GM19023 (cell line): ENCODE results near the gene CYP20A1.
A peak's percentile ranks its signal among the peaks of the same experiment; 100 is the strongest.
"Not testable (repeated sequence)": the region's sequence is repeated elsewhere in the genome, so short reads cannot be mapped to it uniquely, and the experiment has no call there.

Experiments
- ATAC-seq: cut with Tn5 transposase; IDR thresholded peaks from one replicate; pipeline ENCODE4 v1.9.1; 2021; ENCODE audit warnings: mild to moderate bottlenecking, moderate library complexity; ENCODE audit not compliant: unreplicated experiment

The CYP20A1 gene

DNA sequence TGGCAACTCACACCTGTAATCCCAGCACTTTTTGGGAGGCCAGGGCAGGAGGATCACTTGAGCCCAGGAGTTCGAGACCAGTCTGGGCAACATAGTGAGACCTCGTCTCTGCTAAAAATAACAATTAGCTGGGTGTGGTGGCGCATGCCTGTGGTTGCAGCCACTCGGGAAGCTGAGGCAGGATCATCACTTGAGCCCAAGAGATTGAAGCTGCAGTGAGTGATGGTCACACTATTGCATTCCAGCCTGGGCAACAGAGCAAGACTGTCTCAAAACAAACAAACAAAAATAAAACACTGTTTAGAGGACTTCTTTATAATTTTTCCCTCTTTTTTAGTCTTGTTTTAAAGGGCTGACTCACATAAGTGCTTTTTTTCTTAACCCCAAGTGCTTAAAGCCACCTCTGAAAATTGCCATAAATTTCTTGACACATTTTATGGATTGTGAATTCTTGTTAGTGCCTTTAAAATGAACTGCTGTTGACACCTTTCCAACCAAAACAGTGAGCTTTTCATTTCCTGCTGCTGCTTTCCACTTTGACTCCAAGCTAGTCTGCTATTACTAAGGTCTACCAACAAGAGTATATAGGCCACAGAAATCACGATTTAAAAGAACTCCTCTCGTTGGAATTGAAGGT, 41.7 kb downstream of the CYP20A1 start:
- no peak for ATAC-seq

DNA sequence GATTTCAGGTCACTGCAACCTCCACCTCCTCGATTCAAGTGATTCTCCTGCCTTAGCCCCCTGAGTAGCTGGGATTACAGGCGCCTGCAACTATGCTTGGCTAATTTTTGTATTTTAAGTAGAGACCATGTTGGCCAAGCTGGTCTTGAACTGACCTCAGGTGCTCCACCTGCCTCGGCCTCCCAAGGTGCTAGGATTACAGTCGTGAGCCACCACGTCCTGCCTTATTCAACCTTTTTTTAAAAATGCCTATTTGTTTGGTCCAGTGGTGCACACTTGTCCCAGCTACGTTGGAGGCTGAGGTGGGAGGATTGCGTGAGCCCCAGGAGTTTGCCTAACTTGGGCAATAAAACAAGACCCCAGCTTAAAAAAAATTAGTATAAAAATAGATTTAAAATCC, 43.3 kb downstream of the CYP20A1 start:
- no peak for ATAC-seq

DNA sequence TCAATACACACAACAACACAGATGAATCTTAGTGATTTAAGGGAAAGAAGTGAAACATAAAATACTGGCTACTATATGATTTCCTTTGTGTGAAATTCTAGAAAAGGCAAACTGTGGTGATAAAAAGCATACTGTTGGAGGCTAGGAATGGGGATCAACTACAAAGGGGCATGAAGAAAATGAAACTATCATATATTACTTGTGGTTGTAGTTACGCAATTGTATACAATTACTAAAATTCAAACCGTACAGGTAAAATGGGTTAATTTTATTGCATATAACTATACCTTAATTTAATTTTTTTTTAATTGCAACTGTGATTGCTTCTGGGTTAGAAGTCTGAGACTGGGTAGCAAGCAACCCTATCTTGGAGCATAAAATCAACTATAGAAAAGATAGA, 47.7 kb downstream of the CYP20A1 start:
- ATAC-seq = no peak

DNA sequence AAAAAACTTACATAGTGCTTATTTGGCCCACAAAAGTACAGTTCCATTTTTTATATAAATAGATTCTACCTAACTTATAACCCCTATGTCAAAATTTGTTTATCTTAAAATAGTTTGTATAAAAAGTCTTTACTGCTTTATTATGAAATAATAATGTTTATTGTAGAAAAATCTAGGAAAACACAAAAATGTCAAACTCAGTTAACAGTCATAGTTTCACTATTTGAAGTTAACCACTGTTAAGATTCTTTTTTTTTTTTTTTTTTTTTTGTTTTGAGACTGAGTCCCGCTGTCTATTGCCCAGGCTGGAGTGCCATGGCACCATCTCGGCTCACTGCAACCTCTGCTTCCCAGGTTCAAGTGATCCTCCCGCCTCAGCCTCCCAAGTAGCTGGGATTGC, 62.8 kb downstream of the CYP20A1 start:
- ATAC-seq = no peak

DNA sequence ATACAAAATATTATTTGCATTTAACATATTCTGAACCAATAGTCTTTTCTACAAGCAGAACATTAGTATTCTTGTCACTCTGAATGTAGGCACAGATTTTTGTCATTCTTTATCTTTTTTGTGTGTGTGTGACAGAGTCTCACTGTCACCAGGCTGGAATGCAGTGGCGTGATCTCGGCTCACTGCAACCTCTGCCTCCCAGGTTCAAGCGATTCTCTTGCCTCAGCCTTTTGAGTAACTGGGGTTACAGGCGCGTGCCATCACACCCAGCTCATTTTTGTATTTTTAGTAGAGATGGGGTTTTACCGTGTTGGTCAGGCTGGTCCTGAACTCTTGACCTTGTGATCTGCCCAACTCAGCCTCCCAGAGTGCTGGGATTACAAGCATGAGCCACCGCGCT, 63.8 kb downstream of the CYP20A1 start:
- ATAC-seq = not testable (repeated sequence)

DNA sequence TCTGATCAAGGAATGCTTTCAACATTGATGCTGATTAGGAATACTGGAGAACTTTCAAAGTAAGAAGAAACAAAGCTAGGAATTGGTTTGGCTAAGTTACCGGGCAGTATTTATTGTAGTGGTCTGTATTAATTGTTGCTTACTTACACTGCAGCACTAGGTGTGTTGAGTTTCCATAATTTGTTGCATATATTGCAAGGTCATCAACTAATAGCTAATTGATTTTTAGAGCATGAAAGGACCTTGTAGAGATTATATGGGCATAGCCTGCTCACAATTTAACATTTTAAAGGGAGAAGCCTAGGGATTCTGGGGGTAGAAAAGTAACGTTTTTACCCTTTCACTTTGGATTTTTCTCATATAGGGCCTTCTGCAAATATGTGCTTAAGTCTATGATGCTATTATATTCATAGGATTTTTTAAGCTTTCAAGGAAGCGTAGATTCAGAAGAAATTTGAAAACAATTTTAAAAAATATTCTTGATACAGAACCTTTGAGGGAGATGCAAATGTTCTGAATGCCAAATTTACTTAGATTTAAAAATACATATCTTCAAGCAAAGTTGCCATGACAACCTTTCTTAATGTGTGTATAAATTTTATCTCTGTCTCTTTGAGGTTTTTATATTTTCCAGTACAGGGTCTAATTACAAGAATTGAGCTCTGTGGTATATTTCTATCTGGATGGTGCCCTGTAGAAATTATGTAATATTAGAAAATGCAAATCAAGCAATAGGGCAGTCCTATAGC, 72.0 kb downstream of the CYP20A1 start:
- ATAC-seq = no peak

DNA sequence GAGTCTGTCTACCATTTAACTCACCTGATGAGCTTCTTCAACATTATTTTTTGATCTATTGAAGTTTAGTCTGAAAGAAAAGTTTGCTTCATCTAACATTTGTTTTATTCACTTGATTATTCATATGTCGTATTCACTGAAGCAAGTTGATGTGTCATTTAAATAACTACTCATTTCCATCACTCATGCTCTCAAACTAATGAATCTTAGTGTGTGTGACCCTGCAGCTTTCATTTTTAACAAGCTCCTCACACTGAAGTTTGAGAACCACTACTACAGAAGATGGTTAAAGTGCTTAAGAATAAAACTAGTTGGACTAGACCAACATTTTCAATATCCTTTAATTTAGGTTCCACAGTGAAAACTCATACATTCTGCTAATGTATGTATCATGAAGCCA, 87.5 kb downstream of the CYP20A1 start:
- no peak for ATAC-seq

DNA sequence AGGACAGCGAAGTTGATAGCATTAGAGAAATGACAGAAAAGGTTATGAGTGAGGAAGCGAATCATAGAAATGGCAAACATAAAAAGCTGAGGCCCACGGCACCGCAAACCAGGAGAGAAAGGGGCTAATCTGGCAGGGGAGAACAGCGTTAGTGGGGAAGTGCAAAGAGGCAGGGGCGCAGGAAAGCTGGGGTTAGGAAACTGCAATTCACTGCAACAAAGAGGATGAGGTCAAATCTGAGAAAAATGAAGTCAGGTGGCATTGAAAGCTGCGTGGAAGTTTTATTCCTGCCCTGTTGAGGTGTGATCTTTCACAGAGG, 88.7 kb downstream of the CYP20A1 start:
- ATAC-seq = no peak

DNA sequence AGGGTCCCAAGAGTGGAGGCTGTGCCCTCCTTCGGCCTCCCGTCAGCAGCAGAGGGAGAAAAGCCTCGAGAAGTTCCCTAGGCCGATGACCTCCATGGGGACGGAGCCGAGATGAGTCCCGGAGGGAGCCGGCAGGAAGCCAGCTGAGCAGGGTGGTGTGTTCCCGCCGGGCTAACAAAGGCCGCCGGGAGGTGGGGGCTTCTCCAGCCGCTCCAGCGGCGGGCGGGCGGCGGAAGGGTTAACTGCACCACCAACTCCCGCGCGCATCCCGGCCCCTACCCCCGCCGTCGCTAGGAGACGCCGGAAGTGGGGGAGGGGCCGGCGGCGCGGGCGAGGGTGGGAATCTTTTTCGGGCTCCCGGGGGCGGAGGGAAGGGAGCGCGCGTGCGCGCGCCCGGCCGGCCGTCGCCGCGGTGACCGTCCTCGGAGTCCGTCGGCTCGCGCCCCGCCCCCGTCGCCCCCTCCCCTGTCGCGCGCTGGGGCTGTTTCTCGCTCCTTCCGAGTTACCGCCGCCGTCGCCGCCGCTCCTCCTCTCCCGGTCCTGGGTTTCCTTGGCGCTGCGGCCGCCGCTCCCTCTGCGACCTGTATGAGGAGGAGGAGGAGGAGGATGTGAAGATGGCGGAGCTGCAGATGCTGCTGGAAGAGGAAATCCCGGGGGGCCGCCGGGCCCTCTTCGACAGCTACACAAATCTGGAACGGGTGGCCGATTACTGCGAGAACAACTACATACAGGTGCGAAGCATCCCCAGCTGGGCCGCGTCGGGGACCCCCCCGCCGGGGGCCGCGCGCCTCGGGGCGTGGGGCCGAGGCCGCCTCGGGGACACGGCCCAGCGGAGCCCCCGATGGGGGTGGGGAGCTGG, 89.3 kb downstream of the CYP20A1 start, which contains the start of gene ABI2:
Gene ABI2 (plus strand): TSS at position 494 of the 859 bp plus-strand sequence. CDS start 121 bp downstream, at position 615.
- ATAC-seq = peak; percentile 63

DNA sequence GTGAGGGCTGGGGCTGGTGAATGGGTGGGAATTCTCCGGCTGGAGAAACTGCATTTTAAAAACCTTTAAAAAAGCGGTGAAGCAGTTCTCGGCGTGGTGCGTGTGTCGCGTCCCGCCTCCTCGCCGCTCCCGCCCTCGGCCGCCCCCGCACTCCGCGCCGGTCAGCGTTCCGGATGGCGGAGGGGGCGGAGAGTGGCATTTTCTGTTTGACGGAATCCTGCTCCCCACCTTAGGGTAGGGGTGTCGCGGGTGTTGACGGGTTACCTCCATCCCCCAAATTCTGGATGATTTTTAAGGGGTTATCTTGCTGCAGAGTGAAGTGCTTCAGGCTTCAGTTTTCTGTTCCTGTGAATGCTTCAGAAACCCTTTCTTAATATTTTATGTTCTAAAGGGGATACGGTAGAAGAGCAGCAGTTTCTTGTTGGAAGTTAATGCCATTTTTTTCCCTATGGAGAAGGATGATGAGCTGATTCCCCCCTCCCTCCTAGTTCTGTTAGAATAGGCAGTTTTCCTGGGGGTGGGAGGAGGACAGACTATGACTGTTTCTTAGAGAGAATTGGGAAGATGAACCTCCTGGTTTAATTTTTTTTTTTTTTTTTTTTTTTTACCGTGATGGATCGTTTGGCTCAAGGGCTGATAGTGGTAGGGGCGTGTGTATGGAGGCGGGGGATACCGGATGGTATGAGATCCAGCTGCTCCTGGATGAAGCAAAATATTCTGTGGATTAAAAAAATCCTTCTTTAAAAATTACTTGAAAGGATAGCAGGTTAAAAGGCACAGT, 90.1 kb downstream of the CYP20A1 start:
- peak; percentile 59 for ATAC-seq

DNA sequence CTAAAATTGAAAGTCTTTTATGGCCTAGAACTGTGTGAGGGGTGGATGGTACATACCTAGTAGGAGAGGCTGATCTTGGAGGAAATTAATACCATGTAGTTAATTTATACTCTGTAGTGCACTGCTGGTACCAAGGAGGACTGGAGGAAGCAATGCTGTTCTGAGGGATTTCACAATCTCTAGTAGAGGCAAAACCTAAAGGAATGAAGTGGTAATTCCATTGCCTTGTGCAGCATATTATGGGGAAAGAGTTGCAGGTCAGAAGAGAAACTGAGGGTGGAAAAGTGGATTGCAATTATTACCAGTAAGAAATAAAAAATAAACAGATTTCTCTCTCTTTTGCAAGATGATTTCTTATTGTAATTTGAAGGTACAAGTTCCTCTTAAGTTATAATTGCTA, 91.6 kb downstream of the CYP20A1 start:
- no peak for ATAC-seq

DNA sequence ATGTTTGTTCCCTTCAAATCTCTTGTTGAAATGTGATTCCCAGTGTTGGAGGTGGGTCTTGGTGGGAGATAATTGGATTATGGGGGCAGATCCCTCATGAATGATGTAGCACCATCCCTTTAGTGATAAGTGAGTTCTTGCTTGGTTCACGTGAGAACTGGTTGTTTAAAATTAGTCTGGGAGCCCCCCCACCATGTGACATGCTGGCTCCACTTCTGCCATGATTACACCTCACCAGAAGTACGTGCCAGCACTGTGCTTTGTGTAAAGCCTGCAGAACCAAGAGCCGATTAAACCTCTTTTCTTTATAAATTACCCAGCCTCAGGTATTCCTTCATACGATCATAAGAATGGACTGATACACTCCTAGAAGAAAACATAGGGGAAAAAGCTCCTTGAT, 99.5 kb downstream of the CYP20A1 start:
- no peak for ATAC-seq

DNA sequence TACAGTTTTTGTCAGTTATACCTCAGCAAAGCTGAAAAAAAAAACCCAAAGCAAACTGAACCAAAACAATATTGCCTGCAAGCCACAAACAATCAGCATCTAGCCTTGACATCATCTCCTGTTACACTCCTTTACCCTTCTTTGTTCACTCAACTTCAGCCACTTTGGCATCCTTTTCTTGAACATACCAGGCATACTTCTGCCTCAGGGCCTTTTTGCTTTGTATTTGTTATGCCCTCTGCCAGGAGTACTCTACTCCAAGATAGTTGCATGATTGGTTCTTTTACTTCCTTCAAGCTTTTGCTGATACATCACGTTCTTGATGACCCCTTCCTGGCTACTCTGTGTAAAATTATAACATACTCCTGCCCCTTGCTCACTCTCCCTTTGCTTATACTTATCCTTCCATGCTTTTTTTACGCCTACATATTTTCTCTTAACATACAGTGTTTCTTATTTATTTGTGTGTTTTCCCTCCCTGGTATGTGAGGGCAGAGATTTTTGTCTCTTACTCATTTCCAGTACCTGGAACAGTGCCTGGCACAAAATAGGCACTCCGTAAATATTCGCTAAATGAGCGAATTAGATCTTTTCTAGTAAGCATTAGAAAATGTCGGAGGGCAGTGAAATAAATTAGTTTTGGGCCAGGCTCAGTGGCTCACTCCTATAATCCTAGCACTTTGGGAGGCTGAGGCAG, 102.1 kb downstream of the CYP20A1 start:
- ATAC-seq = no peak

DNA sequence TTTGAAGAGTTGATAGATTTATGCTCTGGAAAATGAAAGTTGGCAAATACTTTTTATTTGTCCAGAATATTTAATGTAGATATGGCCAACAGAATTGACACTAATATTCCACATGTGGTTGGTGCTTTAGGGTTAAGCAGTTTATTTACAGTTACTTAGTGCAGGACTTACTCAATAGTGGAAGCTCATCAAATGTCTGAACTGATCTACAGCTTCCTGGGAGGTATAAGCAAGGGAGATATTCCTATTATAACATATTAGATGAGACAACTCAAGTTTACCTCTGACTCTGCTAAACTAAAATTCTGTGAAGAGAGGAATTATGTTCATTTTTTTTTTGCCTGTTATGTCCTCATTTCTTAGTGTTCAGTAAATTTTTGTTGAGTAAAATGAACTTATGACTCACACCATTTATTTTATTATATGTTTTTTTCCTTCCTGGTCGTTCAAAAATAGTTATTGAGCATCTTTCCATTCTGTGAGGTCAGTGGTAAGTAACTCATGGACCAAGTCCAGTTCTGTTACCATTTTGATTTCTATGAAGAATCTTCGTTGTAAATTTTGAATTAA, 103.0 kb downstream of the CYP20A1 start:
- ATAC-seq = no peak

DNA sequence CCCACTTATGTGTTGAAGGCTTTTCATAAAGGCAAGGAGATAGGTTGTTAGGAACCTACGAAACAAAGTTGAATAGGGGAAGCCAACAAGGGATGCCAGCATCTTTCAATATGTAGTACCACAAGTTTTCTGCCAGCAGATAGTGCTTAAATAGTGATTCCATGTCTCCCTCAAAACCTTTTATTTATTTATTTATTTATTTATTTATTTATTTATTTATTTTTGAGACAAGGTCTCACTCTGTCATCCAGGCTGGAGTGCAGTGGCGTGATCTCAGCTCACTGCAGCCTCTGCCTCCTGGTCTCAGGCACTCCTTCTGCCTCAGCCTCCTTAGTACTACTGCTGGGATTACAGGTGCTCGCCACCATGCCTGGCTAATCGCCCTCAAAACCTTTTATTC, 103.6 kb downstream of the CYP20A1 start:
- ATAC-seq = not testable (repeated sequence)

DNA sequence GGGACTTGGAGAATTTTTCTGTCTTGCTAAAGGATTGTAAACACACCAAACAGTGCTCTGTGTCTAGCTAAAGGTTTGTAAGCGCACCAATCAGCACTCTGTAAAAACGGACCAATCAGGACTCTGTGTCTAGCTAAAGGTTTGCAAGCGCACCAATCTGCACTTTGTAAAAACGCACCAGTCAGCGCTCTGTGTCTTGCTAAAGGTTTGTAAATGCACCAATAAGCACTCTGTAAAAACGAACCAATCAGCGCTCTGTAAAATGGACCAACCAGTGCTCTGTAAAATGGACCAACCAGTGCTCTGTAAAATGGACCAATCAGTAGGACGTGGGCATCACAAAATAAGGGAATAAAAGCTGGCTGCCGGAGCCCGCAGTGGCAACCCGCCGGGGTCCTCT, 105.8 kb downstream of the CYP20A1 start:
- ATAC-seq = no peak

DNA sequence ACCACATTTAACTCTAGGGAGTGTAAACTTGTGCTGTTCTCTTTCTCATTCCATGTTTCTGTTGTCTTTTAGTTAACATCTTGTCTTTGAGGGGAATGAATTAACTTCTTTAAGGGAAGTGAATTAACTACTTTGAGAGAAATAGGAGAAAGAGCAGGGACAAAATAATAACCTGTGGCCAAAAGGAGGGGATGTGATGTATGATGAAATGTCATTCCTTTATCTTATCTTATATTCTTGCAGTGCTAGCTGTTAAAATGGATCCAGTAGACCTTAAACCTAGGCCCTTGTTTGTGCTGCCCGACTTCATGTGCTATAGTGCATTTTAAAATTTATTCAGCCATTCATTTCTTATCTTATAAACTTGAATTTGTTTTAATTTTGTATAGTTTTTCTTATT, 107.8 kb downstream of the CYP20A1 start:
- ATAC-seq = no peak

DNA sequence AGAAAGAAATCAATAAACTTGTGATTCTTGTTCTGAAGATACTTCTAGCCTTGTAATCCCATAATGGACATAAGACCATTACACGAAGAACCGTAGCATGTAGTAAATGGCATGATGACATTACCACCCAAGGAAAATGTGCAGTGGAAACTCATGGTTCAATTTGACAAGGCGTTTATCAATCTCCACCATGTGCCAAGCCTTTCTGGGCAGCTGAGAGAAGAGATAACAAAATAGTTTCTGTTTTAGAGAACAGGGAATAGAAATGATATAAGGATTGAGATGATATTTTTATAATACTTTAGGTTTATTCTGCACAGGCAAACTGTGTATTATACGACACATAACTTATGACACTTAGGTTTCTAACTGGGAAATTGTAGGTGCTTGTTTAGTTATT, 108.6 kb downstream of the CYP20A1 start:
- ATAC-seq = no peak

DNA sequence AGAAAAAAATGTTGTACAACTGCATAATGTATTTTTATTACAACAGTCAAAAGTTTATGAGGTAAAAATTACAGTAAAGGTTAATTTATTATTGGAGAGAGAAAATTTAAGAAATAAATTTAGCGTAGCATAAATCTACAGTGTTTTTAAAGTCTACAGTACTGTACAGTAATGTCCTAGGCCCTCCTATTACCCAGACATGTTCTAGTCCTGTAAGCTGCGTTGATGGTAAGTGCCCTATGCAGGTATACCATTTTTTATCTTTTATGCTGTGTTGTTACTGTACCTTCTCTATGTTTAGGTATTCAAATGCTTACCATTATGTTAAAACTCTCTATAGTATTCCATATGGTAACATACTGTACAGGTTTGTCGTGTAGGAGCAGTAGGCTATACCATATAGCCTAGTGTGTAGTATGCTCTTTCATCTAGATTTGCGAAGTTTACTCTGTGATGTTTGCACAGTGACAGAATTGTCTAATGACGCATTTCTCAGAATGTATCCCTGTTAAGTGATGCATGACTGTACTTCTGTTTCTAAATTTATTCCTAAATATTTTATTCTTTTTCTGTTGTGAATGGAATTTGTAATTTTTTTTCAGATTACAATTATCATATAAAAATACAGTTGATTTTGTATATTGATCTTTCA, 113.9 kb downstream of the CYP20A1 start:
- no peak for ATAC-seq

DNA sequence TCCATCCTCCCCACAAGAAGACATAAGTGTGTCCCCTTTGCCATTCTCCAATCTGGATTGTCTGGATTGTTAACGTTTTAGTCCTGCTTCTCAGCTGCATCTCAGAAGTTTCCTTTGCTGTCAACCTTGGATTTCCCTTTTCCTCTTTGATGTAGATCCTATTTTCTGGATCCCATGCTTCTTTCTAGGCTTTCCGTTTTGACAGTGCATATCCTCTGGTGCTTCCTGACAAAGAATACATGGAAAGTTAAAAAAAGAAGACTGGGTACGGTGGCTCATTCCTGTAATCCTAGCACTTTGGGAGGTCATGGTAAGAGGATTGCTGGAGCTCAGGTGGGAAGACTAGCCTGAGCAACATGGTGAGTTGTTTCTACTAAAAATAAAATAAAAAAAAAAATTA, 116.1 kb downstream of the CYP20A1 start:
- no peak for ATAC-seq
